OCI-LY1 (cell line): ENCODE data around the gene LMO2.

ENCODE experiments used
- H2AFZ ChIP-seq: fragments of 200-600 bp; sonication (generic), shearing (Covaris generic); 2 replicates; pipeline ENCODE4 v1.6.0; 2014; ENCODE audit warnings: antibody characterized with exemption, mild to moderate bottlenecking, low read length
- H3F3A ChIP-seq: fragments of 200-600 bp; sonication (generic), shearing (Covaris generic); 2 replicates; pipeline ENCODE4 v1.6.0; 2014; ENCODE audit warnings: mild to moderate bottlenecking, antibody characterized with exemption, low read length, moderate library complexity; ENCODE audit not compliant: insufficient read depth
- H3K27ac ChIP-seq: fragments of 200-600 bp; sonication (generic); 2 replicates; pipeline ENCODE4 v1.5.1; 2014; ENCODE audit warnings: low read length, mixed run types, mild to moderate bottlenecking, low read depth; ENCODE audit not compliant: poor library complexity, severe bottlenecking
- H3K27me3 ChIP-seq: fragments of 200-600 bp; sonication (generic); 2 replicates; pipeline ENCODE4 v1.6.0; 2014; ENCODE audit warnings: antibody characterized with exemption, mild to moderate bottlenecking, low read length, moderate library complexity; ENCODE audit not compliant: insufficient read depth
- H3K36me3 ChIP-seq: fragments of 200-600 bp; sonication (generic); 2 replicates; pipeline ENCODE4 v1.6.1; 2014; ENCODE audit warnings: mild to moderate bottlenecking, antibody characterized with exemption, low read length, moderate library complexity, mixed read lengths; ENCODE audit not compliant: insufficient read depth
- H3K4me1 ChIP-seq: fragments of 200-600 bp; sonication (generic); 2 replicates; pipeline ENCODE4 v1.5.1; 2014; ENCODE audit warnings: mild to moderate bottlenecking, low read length, moderate library complexity; ENCODE audit not compliant: insufficient read depth, severe bottlenecking
- H3K4me2 ChIP-seq: fragments of 200-600 bp; sonication (generic), shearing (Covaris generic); 2 replicates; pipeline ENCODE4 v1.6.1; 2014; ENCODE audit warnings: low read length
- H3K4me3 ChIP-seq: fragments of 200-600 bp; sonication (generic); 2 replicates; pipeline ENCODE4 v1.5.1; 2014; ENCODE audit warnings: low read length, low read depth, mild to moderate bottlenecking, mixed read lengths; ENCODE audit not compliant: poor library complexity, severe bottlenecking
- H3K79me2 ChIP-seq: fragments of 200-600 bp; shearing (Covaris generic); 2 replicates; pipeline ENCODE4 v1.6.1; 2016; ENCODE audit warnings: mixed run types, low read length, mixed read lengths; ENCODE audit not compliant: insufficient read depth
- H3K9ac ChIP-seq: fragments of 200-600 bp; sonication (generic), shearing (Covaris generic); 2 replicates; pipeline ENCODE4 v1.6.1; 2014; ENCODE audit warnings: mild to moderate bottlenecking, low read length, mixed read lengths
- H3K9me2 ChIP-seq: fragments of 200-600 bp; sonication (generic), shearing (Covaris generic); 2 replicates; pipeline ENCODE4 v1.6.1; 2014; ENCODE audit warnings: low read depth, mild to moderate bottlenecking, low read length, mixed read lengths
- H3K9me3 ChIP-seq: fragments of 200-600 bp; shearing (Covaris generic); 2 replicates; pipeline ENCODE4 v1.6.1; 2014; ENCODE audit warnings: low read length, mixed read lengths
- H4K20me1 ChIP-seq: fragments of 200-600 bp; sonication (generic), shearing (Covaris generic); 2 replicates; pipeline ENCODE4 v1.6.0; 2016; ENCODE audit warnings: mild to moderate bottlenecking, low read length; ENCODE audit not compliant: insufficient read depth
- CTCF ChIP-seq: fragments of 200-600 bp; sonication (generic), shearing (Covaris generic); IDR thresholded peaks from 2 replicates; pipeline ENCODE4 v1.5.1; 2017; ENCODE audit warnings: mild to moderate bottlenecking, antibody characterized with exemption, low read length, moderate library complexity, mixed read lengths
- EZH2 ChIP-seq: fragments of 200-600 bp; sonication (generic), shearing (Covaris generic); IDR thresholded peaks from 2 replicates; pipeline ENCODE4 v1.8.0; 2017; ENCODE audit warnings: borderline replicate concordance, mixed run types, mild to moderate bottlenecking, antibody characterized with exemption, low read length, moderate library complexity, mixed read lengths

LMO2 gene

GRCh38 chr11:33847251-33847650, 44.6 kb downstream of the LMO2 start:
- H3K27me3 ChIP-seq, result no peaks in the 10 kb centered on the region
- H3K9me2 ChIP-seq, result no peaks in the 10 kb centered on the region
- H3K4me1 ChIP-seq, result no peaks in the 10 kb centered on the region
- H3F3A ChIP-seq, result no peaks in the 10 kb centered on the region
- H3K27ac ChIP-seq, result no peak overlapping the region
- no peak overlapping the region for H3K4me3 ChIP-seq
- TF ChIP-seq EZH2, result no peak
- no peak for TF ChIP-seq CTCF
- no peak overlapping the region for H3K4me2 ChIP-seq
- no peaks in the 10 kb centered on the region for H3K79me2 ChIP-seq
- H4K20me1 ChIP-seq, result no peaks in the 10 kb centered on the region
- no peak overlapping the region for H2AFZ ChIP-seq
- H3K9ac ChIP-seq, result no peak overlapping the region
- no peaks in the 10 kb centered on the region for H3K36me3 ChIP-seq
- no peaks in the 10 kb centered on the region for H3K9me3 ChIP-seq

- no peaks in the 10 kb centered on the region for H3K4me1 ChIP-seq
- no peak overlapping the region for H3K9ac ChIP-seq
- H3K27me3 ChIP-seq, result no peaks in the 10 kb centered on the region
- H3K27ac ChIP-seq, result no peak overlapping the region
- no peaks in the 10 kb centered on the region for H3K36me3 ChIP-seq
- no peak overlapping the region for H3K4me2 ChIP-seq
- H3K79me2 ChIP-seq, result no peaks in the 10 kb centered on the region
- H3K4me3 ChIP-seq, result no peak overlapping the region
- no peaks in the 10 kb centered on the region for H3K9me3 ChIP-seq
- H3K9me2 ChIP-seq, result no peaks in the 10 kb centered on the region
- no peak overlapping the region for H2AFZ ChIP-seq
- TF ChIP-seq EZH2 (no peak), CTCF (no peak)
- no peaks in the 10 kb centered on the region for H3F3A ChIP-seq
- no peaks in the 10 kb centered on the region for H4K20me1 ChIP-seq
Observed at GRCh38 chr11:33844236-33844635, 47.6 kb downstream of the LMO2 start.

- no peak overlapping the region for H3K4me3 ChIP-seq
- no peaks in the 10 kb centered on the region for H3K79me2 ChIP-seq
- H2AFZ ChIP-seq, result no peak overlapping the region
- H3K4me1 ChIP-seq, result no peaks in the 10 kb centered on the region
- no peak overlapping the region for H3K27ac ChIP-seq
- no peaks in the 10 kb centered on the region for H3F3A ChIP-seq
- TF ChIP-seq CTCF (no peak), EZH2 (no peak)
- no peak overlapping the region for H3K9ac ChIP-seq
- H3K27me3 ChIP-seq, result no peaks in the 10 kb centered on the region
- no peaks in the 10 kb centered on the region for H3K9me3 ChIP-seq
- no peaks in the 10 kb centered on the region for H4K20me1 ChIP-seq
- no peaks in the 10 kb centered on the region for H3K9me2 ChIP-seq
- no peaks in the 10 kb centered on the region for H3K36me3 ChIP-seq
- no peak overlapping the region for H3K4me2 ChIP-seq
Observed at GRCh38 chr11:33843018-33843417, 48.9 kb downstream of the LMO2 start.
